ENCODE results near the gene PRDM5.
"Not testable (repeated sequence)": the region's sequence is repeated elsewhere in the genome, so short reads cannot be mapped to it uniquely, and the experiment has no call there.

The PRDM5 gene

GRCh38 chr4:120741636-120742035 is 180.9 kb downstream of the PRDM5 start:
- H3K27me3 ChIP-seq (ENCODE audit: control insufficient read depth, insufficient read depth, low read length, poor library complexity, severe bottlenecking); H3K9me3 ChIP-seq (ENCODE audit: control insufficient read depth, low read length); H3K27ac ChIP-seq (ENCODE audit: insufficient read depth, low read depth, low read length, poor library complexity, severe bottlenecking); H3K4me1 ChIP-seq (ENCODE audit: control insufficient read depth, insufficient read depth, low read length); H3K36me3 ChIP-seq (ENCODE audit: control insufficient read depth, insufficient read depth, low read length); H3K4me3 ChIP-seq (ENCODE audit: insufficient read depth, low read depth, low read length): not testable (repeated sequence)
- WGBS, 2 experiments = 71 to 72% methylated on average over 9 of the region's 9 CpGs

GRCh38 chr4:120736312-120736711 is 186.2 kb downstream of the PRDM5 start:
- WGBS, 2 experiments = 89 to 91% methylated on average over 9 of the region's 9 CpGs
- Histone ChIP-seq H3K27ac (ENCODE audit: insufficient read depth, low read depth, low read length, poor library complexity, severe bottlenecking) (no peak overlapping the region), H3K4me3 (ENCODE audit: insufficient read depth, low read depth, low read length) (no peak overlapping the region), H3K36me3 (ENCODE audit: control insufficient read depth, insufficient read depth, low read length) (no peaks in the 10 kb centered on the region), H3K27me3 (ENCODE audit: control insufficient read depth, insufficient read depth, low read length, poor library complexity, severe bottlenecking) (no peaks in the 10 kb centered on the region), H3K4me1 (ENCODE audit: control insufficient read depth, insufficient read depth, low read length) (no peaks in the 10 kb centered on the region), H3K9me3 (ENCODE audit: control insufficient read depth, low read length) (no peaks in the 10 kb centered on the region)

- H3K27ac ChIP-seq (ENCODE audit: insufficient read depth, low read depth, low read length, poor library complexity, severe bottlenecking) = no peak overlapping the region
- no peaks in the 10 kb centered on the region for H3K9me3 ChIP-seq (ENCODE audit: control insufficient read depth, low read length)
- WGBS, 2 experiments = 90 to 95% methylated on average over 4 of the region's 4 CpGs
- H3K4me1 ChIP-seq (ENCODE audit: control insufficient read depth, insufficient read depth, low read length) = no peaks in the 10 kb centered on the region
- H3K27me3 ChIP-seq (ENCODE audit: control insufficient read depth, insufficient read depth, low read length, poor library complexity, severe bottlenecking) = no peaks in the 10 kb centered on the region
- no peaks in the 10 kb centered on the region for H3K36me3 ChIP-seq (ENCODE audit: control insufficient read depth, insufficient read depth, low read length)
- H3K4me3 ChIP-seq (ENCODE audit: insufficient read depth, low read depth, low read length) = no peak overlapping the region
These were observed 188.6 kb downstream of the PRDM5 start for GRCh38 chr4:120733968-120734367.

GRCh38 chr4:120733054-120733453 is 189.5 kb downstream of the PRDM5 start:
- 93 to 96% methylated on average over 2 of the region's 2 CpGs for WGBS, 2 experiments
- Histone ChIP-seq H3K36me3 (ENCODE audit: control insufficient read depth, insufficient read depth, low read length) (no peaks in the 10 kb centered on the region), H3K4me1 (ENCODE audit: control insufficient read depth, insufficient read depth, low read length) (no peaks in the 10 kb centered on the region), H3K27me3 (ENCODE audit: control insufficient read depth, insufficient read depth, low read length, poor library complexity, severe bottlenecking) (no peaks in the 10 kb centered on the region), H3K9me3 (ENCODE audit: control insufficient read depth, low read length) (no peaks in the 10 kb centered on the region), H3K4me3 (ENCODE audit: insufficient read depth, low read depth, low read length) (no peak overlapping the region), H3K27ac (ENCODE audit: insufficient read depth, low read depth, low read length, poor library complexity, severe bottlenecking) (no peak overlapping the region)

GRCh38 chr4:120731561-120731960 is 191.0 kb downstream of the PRDM5 start:
- no peak overlapping the region for H3K4me3 ChIP-seq (ENCODE audit: insufficient read depth, low read depth, low read length)
- H3K27me3 ChIP-seq (ENCODE audit: control insufficient read depth, insufficient read depth, low read length, poor library complexity, severe bottlenecking) = no peaks in the 10 kb centered on the region
- WGBS, 2 experiments = 94 to 98% methylated on average over 3 of the region's 3 CpGs
- no peaks in the 10 kb centered on the region for H3K4me1 ChIP-seq (ENCODE audit: control insufficient read depth, insufficient read depth, low read length)
- no peaks in the 10 kb centered on the region for H3K36me3 ChIP-seq (ENCODE audit: control insufficient read depth, insufficient read depth, low read length)
- no peaks in the 10 kb centered on the region for H3K9me3 ChIP-seq (ENCODE audit: control insufficient read depth, low read length)
- no peak overlapping the region for H3K27ac ChIP-seq (ENCODE audit: insufficient read depth, low read depth, low read length, poor library complexity, severe bottlenecking)

- Histone ChIP-seq H3K4me1 (ENCODE audit: control insufficient read depth, insufficient read depth, low read length) (no peaks in the 10 kb centered on the region), H3K36me3 (ENCODE audit: control insufficient read depth, insufficient read depth, low read length) (no peaks in the 10 kb centered on the region), H3K4me3 (ENCODE audit: insufficient read depth, low read depth, low read length) (no peak overlapping the region), H3K27ac (ENCODE audit: insufficient read depth, low read depth, low read length, poor library complexity, severe bottlenecking) (no peak overlapping the region), H3K27me3 (ENCODE audit: control insufficient read depth, insufficient read depth, low read length, poor library complexity, severe bottlenecking) (no peaks in the 10 kb centered on the region), H3K9me3 (ENCODE audit: control insufficient read depth, low read length) (no peaks in the 10 kb centered on the region)
- WGBS, 2 experiments = 62 to 81% methylated on average over 3 to 4 of the region's 4 CpGs
These were observed 191.7 kb downstream of the PRDM5 start for GRCh38 chr4:120730777-120731320.

GRCh38 chr4:120728892-120729675 is 193.4 kb downstream of the PRDM5 start:
- Histone ChIP-seq H3K4me1 (ENCODE audit: control insufficient read depth, insufficient read depth, low read length) (no peaks in the 10 kb centered on the region), H3K36me3 (ENCODE audit: control insufficient read depth, insufficient read depth, low read length) (no peaks in the 10 kb centered on the region), H3K27me3 (ENCODE audit: control insufficient read depth, insufficient read depth, low read length, poor library complexity, severe bottlenecking) (no peaks in the 10 kb centered on the region), H3K9me3 (ENCODE audit: control insufficient read depth, low read length) (no peaks in the 10 kb centered on the region), H3K4me3 (ENCODE audit: insufficient read depth, low read depth, low read length) (no peak overlapping the region), H3K27ac (ENCODE audit: insufficient read depth, low read depth, low read length, poor library complexity, severe bottlenecking) (no peak overlapping the region)
- 93 to 96% methylated on average over 3 to 4 of the region's 4 CpGs for WGBS, 2 experiments

- Histone ChIP-seq H3K36me3 (ENCODE audit: control insufficient read depth, insufficient read depth, low read length) (no peaks in the 10 kb centered on the region), H3K4me1 (ENCODE audit: control insufficient read depth, insufficient read depth, low read length) (no peaks in the 10 kb centered on the region), H3K9me3 (ENCODE audit: control insufficient read depth, low read length) (no peaks in the 10 kb centered on the region), H3K27me3 (ENCODE audit: control insufficient read depth, insufficient read depth, low read length, poor library complexity, severe bottlenecking) (no peaks in the 10 kb centered on the region), H3K4me3 (ENCODE audit: insufficient read depth, low read depth, low read length) (no peak overlapping the region), H3K27ac (ENCODE audit: insufficient read depth, low read depth, low read length, poor library complexity, severe bottlenecking) (no peak overlapping the region)
- WGBS, 2 experiments = 90 to 94% methylated on average over 6 of the region's 6 CpGs
These were observed 196.6 kb downstream of the PRDM5 start for GRCh38 chr4:120725639-120726580.

GRCh38 chr4:120724656-120725055 is 197.9 kb downstream of the PRDM5 start:
- H3K27ac ChIP-seq (ENCODE audit: insufficient read depth, low read depth, low read length, poor library complexity, severe bottlenecking) = no peak overlapping the region
- no peaks in the 10 kb centered on the region for H3K27me3 ChIP-seq (ENCODE audit: control insufficient read depth, insufficient read depth, low read length, poor library complexity, severe bottlenecking)
- 93 to 94% methylated on average over 2 of the region's 2 CpGs for WGBS, 2 experiments

GRCh38 chr4:120723986-120724385 is 198.5 kb downstream of the PRDM5 start:
- H3K4me3 ChIP-seq (ENCODE audit: insufficient read depth, low read depth, low read length) = no peak overlapping the region
- H3K36me3 ChIP-seq (ENCODE audit: control insufficient read depth, insufficient read depth, low read length) = no peaks in the 10 kb centered on the region
- no peaks in the 10 kb centered on the region for H3K4me1 ChIP-seq (ENCODE audit: control insufficient read depth, insufficient read depth, low read length)
- H3K27me3 ChIP-seq (ENCODE audit: control insufficient read depth, insufficient read depth, low read length, poor library complexity, severe bottlenecking) = no peaks in the 10 kb centered on the region
- H3K27ac ChIP-seq (ENCODE audit: insufficient read depth, low read depth, low read length, poor library complexity, severe bottlenecking) = no peak overlapping the region
- WGBS, 2 experiments = 93 to 98% methylated on average over 2 of the region's 2 CpGs
- no peaks in the 10 kb centered on the region for H3K9me3 ChIP-seq (ENCODE audit: control insufficient read depth, low read length)

More at GRCh38 chr4:120724656-120725055, 197.9 kb downstream of the PRDM5 start:
- H3K4me3 ChIP-seq (ENCODE audit: insufficient read depth, low read depth, low read length) = no peak overlapping the region
- H3K4me1 ChIP-seq (ENCODE audit: control insufficient read depth, insufficient read depth, low read length) = no peaks in the 10 kb centered on the region
- no peaks in the 10 kb centered on the region for H3K9me3 ChIP-seq (ENCODE audit: control insufficient read depth, low read length)
- H3K36me3 ChIP-seq (ENCODE audit: control insufficient read depth, insufficient read depth, low read length) = no peaks in the 10 kb centered on the region

Measured in ectodermal cell (in vitro differentiated cells).